LNCAP (cell line): ENCODE measurements around the gene PCDHB13.

Experiments
- CTCF ChIP-seq: fragments of 450-650 bp; IDR thresholded peaks from 2 replicates; pipeline ENCODE4 v1.5.1; 2017; ENCODE audit warnings: mild to moderate bottlenecking

The PCDHB13 gene

GRCh38 chr5:141236516-141237313 lies 23.0 kb downstream of the PCDHB13 start:
- no peak for TF ChIP-seq CTCF

DNA sequence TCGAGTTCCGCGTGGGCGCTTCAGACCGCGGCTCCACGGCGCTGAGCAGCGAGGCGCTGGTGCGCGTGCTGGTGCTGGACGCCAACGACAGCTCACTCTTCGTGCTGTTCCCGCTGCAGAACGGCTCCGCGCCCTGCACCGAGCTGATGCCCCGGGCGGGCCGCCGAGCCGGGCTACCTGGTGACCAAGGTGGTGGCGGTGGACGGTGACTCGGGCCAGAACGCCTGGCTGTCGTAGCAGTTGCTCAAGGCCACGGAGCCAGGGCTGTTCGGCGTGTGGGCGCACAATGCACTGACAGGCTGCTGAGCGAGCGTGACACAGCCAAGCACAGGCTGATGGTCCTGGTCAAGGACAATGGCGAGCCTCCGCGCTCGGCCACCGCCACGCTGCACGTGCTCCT lies 27.8 kb downstream of the PCDHB13 start:
- TF ChIP-seq CTCF: no peak

GRCh38 chr5:141245250-141245717 lies 31.6 kb downstream of the PCDHB13 start, which contains the start of gene PCDHB15:
TSS of gene PCDHB15 (plus strand) at chr5:141245395. CDS start at chr5:141245579, 184 bp downstream.
- peak; percentile 58 for TF ChIP-seq CTCF

GRCh38 chr5:141250576-141250975 lies 36.9 kb downstream of the PCDHB13 start:
- TF ChIP-seq CTCF: no peak

GRCh38 chr5:141258464-141258863 lies 44.7 kb downstream of the PCDHB13 start:
- TF ChIP-seq CTCF: no peak

DNA sequence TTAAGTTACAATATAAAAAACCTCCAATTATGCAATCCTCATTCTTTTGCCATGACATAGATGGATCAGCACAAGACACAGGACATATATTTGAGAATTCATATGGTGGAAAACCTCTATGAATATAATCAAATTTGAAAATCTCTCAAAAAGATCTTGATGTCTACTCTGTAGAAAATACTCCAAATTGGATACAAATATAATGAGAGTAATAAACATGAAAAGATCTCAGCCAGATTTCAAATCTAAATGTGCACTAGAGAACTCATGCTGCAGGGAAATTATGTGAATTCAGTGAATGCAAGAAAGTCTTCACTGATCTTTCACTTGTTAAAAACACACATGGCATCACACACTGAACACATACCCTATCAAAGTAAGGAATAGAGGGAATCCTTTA lies 45.2 kb downstream of the PCDHB13 start:
- TF ChIP-seq CTCF: no peak

- no peak for TF ChIP-seq CTCF
Observed at GRCh38 chr5:141260458-141261237, 46.9 kb downstream of the PCDHB13 start.
